HG03575 (cell line): Measurements from ENCODE around the gene TMEM192.
"Not testable (repeated sequence)": the region's sequence is repeated elsewhere in the genome, so short reads cannot be mapped to it uniquely, and the experiment has no call there.

Source experiments
- ATAC-seq: cut with Tn5 transposase; IDR thresholded peaks from one replicate; pipeline ENCODE4 v1.9.1; 2021; ENCODE audit not compliant: unreplicated experiment, insufficient number of reproducible peaks, low FRiP score; ENCODE audit errors: extremely low read depth

Gene TMEM192

DNA sequence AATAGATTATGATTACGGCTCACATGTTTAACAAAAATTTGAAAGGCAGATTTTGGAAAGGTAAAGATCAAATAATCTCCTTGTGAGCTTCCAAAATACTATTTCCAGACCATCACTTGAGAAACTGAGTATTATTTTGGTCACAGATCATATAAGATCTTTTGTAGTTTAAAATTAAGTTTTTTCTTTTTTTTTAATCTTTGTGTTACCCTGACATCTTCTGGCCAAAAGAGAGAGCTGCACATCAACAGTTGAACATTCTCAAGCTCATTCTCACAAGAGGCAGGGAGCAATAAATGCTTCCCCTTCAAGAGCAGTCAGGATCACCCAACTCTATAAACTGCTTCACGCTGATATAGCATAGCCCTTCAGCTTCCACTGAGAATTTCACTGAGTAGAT lies 15.9 kb downstream of the TMEM192 start:
- ATAC-seq = no peak

DNA sequence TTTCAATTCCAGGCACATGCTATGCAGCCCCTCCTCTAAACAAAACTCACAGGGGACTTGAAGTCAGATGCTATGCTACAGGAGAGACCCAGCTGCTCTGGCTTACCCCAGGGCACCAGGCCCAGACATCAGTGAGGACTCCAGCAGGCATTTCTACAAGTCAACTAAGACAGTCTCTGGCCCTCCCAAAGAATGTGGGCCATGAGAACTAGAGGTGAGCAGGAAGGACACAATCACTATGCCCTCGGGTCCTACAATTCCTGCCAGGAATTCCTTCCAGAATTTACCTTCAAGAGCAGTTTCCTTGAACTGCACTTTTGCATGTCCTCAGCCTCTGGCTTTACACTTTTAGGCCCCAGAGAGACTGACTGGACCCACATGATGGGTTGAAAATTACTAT lies 17.4 kb downstream of the TMEM192 start:
- no peak for ATAC-seq

DNA sequence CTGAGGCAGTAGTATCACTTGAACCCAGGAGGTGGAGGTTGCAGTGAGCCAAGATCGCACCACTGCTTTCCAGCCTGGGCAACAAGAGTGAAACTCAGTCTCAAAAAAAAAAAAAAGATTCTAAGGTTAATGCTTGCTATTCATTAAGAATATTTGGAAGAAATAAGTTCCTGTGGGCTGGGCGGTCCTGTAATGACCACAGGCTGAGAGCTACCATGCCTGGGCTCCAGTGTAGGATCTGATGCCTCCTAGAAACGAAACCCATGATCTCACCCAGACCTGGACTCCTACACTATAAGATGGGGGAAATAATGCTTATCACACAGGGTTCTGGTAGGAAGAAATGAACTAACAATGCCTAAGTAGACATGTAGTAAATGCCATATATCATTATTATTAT lies 17.8 kb downstream of the TMEM192 start:
- no peak for ATAC-seq

DNA sequence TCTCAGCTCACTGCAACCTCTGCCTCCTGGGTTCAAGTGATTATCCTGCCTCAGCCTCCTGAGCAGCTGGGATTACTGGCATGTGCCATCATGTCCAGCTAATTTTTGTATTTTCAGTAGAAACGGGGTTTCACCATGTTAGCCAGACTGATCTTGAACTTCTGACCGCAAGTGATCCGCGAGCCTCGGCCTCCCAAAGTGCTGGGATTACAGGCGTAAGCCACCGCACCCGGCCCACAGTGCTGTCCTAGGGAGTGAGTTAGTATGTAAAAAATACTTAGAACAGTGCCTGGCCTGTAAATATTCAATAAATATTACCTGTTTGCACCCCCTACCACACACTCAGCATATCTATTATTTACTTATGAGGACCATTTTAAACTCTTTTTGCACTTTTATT lies 20.5 kb downstream of the TMEM192 start:
- ATAC-seq = not testable (repeated sequence)

DNA sequence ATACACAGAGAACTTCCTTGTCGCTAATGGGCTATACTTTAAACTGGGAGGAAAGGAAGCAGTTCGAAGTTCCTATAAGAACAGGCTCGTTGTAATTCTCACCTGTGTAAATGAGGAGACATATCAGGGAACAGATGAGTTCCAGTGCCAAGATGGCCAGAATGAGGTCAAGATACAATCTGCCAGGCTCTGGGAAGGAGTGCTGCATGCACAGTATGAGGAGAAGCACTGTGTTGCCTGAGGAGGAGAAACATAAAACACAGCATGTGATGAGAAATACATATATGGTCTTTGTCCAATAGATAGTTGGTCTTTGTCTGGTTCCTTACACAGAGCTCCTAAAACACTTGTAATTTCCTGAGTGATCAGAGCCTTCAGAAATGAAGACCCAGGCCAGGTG lies 24.3 kb downstream of the TMEM192 start:
- no peak for ATAC-seq

DNA sequence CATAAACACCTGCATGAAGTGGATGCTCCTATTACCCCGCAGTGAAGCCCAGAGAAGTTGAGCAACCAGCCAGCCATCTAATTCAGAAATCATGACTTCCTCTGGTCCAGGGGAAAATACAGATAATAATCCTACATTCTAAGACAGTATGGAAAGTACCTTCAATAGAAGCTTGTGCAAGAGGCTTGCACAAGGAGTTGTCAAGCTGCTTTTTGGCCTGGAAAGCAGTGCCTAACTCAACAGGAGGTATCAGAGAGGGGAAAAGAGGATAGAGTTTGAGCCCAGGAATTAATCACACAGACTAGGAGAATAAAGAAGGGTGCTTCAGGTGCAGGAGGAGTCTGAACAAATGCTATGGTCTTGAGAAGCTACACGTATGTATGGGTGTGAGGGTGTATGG lies 26.7 kb downstream of the TMEM192 start:
- ATAC-seq = no peak

DNA sequence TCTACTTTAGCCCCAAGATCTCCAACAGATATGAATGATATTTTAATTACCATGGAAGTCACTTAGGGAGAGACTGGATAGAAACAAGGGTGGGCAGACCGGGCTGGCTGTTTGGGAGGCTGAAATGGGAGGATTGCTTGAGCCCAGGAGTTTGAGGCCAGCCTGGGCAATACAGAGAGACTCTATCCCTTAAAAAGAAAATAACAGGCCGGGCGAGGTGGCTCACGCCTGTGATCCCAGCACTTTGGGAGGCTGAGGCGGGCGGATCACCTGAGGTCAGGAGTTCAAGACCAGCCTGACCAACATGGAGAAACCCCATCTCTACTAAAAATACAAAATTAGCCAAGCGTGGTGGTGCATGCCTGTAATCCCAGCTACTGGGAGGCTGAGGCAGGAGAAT lies 27.9 kb downstream of the TMEM192 start:
- not testable (repeated sequence) for ATAC-seq

DNA sequence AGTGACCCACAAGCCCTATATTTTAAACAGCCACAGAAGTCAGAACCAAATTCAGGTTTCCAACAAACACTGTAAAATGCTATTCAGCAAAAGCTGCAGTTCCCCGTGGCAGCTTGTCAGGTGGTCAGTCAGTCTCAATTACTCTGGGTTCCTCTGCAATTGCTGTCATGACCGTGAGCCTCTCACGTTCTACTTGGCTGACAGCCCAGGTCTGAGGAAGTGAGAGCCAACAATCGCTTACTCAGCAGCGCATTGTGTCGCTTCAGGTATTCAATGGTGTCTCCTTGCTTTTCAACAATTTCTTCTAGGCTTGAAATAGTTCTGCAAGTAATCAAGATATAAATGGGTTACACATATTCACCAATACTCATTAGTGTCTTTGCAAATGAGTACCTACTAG lies 33.2 kb downstream of the TMEM192 start:
- ATAC-seq = no peak

DNA sequence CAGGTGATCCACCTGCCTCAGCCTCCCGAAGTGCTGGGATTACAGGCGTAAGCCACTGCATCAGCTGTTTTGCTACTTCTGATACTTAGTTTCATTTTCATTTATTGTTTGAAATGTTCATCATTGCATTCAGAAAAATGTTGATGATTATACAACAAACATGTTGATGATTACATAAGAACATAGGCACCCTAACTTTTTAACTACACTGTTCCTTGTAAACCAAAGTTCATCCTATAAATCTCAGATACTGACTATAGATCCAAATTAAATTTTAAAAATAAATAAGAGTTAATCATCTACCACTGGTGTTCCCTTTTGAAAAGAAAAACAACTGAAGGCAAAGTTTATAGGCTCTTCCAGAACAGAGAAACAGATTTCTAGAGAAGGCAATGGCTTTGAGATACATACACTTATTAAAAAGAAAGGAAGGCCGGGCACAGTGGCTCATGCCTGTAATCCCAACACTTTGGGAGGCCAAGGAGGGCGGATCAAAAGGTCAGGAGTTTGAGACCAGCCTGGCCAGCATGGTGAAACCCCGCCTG lies 35.6 kb downstream of the TMEM192 start:
- ATAC-seq = no peak

DNA sequence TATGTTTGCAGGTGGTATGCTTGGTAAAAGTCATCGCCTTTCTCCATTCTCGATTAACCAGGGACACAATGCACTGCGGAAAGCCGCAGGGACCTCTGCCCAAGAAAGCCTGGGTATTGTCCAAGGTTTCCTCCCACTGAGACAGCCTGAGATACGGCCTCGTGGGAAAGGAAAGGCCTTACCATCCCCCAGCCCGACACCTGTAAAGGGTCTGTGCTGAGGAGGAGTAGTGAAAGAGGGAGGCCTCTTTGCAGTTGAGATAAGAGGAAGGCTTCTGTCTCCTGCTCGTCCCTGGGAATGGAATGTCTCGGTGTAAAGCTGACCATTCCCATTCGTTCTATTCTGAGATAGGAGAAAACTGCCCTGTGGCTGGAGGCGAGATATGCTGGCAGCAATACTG lies 39.3 kb downstream of the TMEM192 start:
- ATAC-seq = not testable (repeated sequence)

DNA sequence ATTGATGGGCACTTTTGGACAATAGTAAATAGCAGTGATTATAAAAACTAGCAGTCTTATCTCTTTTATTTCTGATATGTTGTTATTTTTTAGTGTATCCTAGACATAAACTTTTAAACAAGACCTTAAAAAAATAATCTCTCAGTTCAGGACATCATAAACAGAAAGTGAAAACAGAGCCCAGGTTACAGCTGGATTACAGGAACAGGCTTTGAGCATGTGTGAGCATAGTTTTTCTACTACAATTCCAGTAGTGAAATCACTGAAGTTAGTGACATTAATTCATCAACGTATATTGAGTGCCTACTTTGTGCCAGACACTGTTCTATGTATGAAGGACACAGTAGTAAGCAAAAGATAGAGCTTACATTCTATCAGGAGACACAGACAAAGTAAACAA lies 42.1 kb downstream of the TMEM192 start:
- ATAC-seq = no peak

DNA sequence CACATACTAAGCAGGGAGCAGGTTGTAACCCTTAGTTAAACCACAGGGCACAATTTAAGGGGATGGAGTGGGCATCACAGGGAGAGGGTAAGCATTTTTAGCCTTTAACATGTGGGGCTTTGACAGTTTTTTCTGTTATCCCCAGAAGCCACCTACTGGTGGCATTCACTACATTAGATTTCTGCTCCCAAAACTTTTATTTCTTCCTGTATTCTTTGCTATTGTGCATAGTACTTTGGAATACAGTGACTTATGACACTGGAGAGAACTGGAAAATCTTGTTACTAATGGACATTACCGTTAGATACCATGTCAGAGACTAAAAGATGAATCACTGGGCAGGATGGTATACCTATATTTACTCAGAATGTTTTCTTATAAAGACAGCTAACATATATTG lies 51.7 kb downstream of the TMEM192 start:
- no peak for ATAC-seq

DNA sequence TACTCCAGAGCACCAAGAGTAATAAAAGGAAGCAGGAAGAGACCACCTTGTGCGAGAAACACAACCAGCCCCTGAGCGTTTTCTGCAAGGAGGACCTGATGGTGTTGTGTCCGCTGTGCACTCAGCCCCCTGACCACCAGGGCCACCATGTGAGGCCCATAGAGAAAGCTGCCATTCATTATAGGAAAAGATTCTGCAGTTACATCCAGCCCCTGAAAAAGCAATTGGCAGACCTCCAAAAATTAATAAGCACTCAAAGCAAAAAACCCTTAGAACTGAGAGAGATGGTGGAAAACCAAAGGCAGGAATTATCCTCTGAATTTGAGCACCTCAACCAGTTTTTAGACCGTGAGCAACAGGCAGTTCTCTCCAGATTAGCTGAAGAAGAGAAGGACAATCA lies 53.3 kb downstream of the TMEM192 start:
- ATAC-seq = no peak

DNA sequence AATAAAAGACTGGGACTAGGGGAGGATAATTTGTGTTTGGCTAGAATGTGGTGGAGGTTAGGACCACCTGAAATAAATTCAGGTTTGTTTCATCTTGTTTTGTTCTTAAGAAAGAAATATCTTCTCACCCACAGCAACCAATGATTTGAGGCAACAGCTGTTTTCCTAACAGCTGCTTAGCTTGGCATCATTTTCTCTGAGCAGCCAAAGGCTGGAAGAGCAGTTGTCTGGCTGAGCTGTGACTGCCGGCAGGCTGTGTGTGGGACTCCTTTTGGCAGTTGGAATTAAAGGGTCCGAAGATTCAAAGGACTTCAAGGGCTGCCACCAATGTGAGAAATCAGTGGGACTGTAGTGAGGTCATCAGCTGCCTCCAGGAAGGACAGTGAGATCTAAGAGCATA lies 54.0 kb downstream of the TMEM192 start:
- ATAC-seq = no peak

DNA sequence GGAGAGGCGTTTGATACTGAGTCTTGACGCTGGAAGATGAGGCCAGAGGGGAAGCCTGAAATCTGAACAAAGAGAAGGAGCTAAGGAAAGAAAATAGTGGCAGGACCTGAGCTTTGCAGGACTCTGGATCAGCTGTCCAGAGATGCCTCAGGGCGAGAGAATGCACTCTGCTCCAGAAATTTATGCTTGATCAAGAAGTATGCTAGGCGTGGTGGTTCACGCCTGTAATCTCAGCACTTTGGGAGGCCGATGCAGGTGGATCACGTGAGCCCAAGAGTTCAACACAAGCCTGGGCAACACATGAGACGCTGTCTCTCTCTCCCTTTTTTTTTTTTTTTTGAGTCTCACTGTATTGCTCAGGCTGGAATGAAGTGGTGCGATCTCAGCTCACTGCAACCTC lies 57.1 kb downstream of the TMEM192 start:
- no peak for ATAC-seq

DNA sequence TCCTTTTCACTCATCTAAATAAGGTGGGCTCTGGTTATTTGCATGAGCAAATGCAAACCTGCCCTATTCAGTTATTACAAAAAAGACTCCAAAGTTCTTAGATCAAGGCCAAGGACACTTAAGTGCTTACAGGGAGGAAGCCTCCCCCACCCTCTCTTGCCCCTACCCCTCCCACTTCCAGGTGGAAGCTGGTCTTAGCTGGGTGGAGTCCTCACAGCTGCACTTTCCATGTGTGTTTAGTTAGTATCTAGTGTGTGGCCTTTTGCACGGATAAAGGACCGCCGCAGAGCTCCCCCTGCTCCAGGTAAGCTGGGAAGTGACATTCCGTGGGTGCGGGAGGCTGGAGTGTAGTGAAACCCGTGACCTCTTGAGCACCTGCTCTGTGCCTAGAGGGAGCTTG lies 59.0 kb downstream of the TMEM192 start, which contains the start of gene TRIM75:
Gene TRIM75 (plus strand): TSS at position 222 of the 400 bp plus-strand sequence. CDS start 5,282 bp downstream, outside the sequence.
- ATAC-seq = no peak

DNA sequence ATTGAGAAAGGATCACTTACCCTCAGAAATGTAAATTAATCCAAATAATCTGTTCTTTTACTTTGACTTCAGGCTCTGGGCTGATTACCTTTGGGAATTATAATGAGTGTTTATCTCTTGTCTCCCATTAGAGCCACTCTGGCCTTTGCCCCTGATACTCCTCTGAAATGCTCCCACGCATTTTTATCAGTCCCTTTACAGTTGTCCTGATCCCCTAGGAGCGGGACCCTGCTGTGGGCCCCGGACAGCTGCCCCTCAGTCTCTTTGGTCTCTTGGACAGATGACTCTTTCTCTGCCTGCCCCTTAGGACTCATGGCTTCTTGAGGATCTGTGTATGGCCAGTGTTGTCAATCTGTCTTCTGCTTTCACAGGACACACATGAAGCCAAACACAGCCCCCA lies 60.0 kb downstream of the TMEM192 start:
- ATAC-seq = no peak

DNA sequence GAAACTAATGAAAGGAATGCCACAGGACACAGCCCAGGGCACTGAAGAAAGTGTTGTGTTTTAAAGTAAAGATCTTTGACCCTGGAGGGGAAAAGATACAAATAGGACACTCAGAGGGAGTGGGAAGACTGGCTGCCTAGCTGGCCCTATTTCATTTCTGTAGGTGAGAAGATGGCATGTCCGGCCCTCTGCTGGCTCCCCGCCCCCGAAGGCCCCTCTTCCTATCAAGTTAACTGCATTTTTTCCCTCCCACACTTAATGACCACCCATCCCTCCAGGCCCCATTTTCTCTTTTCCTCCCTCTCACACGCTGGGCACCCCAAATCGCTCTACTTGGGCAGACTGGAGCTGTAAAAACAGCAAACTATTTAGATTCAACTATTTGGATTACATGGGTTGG lies 64.5 kb downstream of the TMEM192 start:
- ATAC-seq = no peak

DNA sequence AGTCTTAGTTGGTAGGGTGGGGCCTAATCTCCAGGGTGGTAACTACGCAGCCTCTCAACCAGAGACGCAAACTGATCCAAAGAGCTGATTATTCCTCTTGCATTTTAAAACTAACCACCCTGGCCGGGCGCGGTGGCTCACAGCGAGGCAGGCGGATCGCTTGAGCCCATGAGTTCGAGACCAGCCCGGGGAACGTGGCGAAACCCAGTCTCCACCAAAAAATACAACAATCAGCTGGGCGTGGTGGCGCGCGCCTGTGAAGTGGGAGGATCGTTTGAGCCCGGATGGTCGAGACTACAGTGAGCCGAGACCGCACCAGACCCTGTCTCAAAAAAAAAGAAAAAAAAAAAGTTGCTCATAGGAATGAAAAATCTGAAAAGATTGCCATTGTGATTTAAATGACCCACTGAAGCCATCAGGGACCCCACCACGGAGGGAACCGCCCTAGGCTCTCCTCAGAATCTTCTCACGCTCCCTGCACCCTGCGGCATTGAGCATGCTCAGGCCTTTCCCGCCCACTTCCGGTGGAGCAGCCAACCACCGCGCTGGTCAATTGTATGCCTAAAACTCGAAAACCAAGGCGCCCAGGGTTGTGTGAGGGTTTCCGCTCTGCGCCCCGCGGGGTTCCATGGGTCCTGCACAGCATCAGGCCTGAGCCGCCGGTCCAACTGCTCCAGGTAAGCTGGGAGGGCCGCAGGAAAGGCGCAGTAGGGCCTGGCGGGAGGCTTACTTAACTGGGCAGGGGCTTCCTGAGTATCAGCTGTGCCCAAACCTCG lies 81.0 kb downstream of the TMEM192 start, which contains the start of gene TRIM60:
Gene TRIM60 (plus strand): TSS at position 564 of the 776 bp plus-strand sequence. CDS start 8,074 bp downstream, outside the sequence.
- ATAC-seq = no peak

DNA sequence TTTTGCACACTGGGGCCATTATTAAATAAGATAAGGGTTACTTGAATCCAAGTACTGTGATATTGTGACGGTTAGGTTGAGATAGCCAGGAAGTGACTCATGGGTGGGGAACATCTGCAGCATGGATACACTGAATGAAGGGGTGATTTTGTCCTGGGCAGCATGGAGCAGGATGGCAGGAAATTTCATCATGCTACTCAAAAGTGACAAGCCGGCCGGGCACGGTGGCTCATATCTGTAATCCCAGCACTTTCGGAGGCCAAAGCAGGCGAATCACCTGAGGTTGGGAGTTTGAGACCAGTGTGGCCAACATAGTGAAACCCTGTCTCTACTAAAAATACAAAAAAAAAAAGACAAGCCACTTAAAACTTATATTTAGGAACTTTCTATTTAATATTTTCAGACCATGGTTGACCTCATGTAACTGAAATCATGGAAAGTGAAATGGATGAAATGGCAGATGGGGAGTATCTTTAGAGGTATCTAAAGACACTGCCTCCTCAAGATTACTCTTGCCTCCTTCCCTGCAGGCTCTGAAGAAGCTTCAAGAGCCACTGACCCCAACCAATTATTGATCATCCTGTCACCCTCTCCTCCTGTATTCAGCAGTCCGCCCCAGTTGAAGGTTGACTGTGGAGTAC lies 84.8 kb downstream of the TMEM192 start:
- ATAC-seq = no peak
